BJ (cell line): ENCODE measurements around the gene FABP2. TPM values are rescaled to one million over a fixed set of nuclear protein-coding genes. Genes with fewer than 3 reads are reported as not detected.
"Not testable (repeated sequence)": the region's sequence is repeated elsewhere in the genome, so short reads cannot be mapped to it uniquely, and the experiment has no call there.

ENCODE experiments used
- CTCF ChIA-PET: fragments of 350-600 bp; formaldehyde crosslinking; extraction: SDS; loops from one replicate; lab custom pipeline; 2021; ENCODE audit warnings: antibody characterized with exemption, inconsistent platforms; lab: Yijun Ruan, JAX
- POLR2A ChIA-PET: fragments of 300-600 bp; sonication (Branson Sonifier 250); formaldehyde crosslinking; extraction: SDS; loops from one replicate; lab custom pipeline; 2021; ENCODE audit warnings: antibody characterized with exemption; lab: Charles Lee
- DNase-seq: peaks from one replicate; pipeline ENCODE4 v3.0.0-alpha.2; 2011; ENCODE audit warnings: low read depth
- H3K27me3 ChIP-seq: 2 replicates; pipeline ENCODE4 v1.6.0; 2011; ENCODE audit warnings: low read length; ENCODE audit not compliant: control insufficient read depth, insufficient read depth
- H3K36me3 ChIP-seq: 2 replicates; pipeline ENCODE4 v1.5.1; 2011; ENCODE audit warnings: low read length; ENCODE audit not compliant: control insufficient read depth, insufficient read depth
- H3K4me3 ChIP-seq: 2 replicates; pipeline ENCODE4 v1.5.1; 2011; ENCODE audit warnings: low read depth, mild to moderate bottlenecking, control low read depth, low read length
- polyA minus RNA-seq: library from RNA; depleted of rRNA, polyadenylated mRNA; stranded (reverse); fragments of >200 nt; gene quantifications from 2 replicates; pipeline ENCODE4 v1.2.3, GENCODE V29; 2011; rRNA and poly(A)+ RNA removed
- polyA plus RNA-seq: library from polyadenylated mRNA; depleted of rRNA; stranded (reverse); fragments of >200 nt; gene quantifications from 2 replicates; pipeline ENCODE4 v1.2.3, GENCODE V29; 2011; rRNA removed
- TF ChIP-seq, protein P1 (sequence below): IDR thresholded peaks from 2 replicates; pipeline ENCODE4 v1.5.1; 2011; ENCODE audit warnings: low read depth, mild to moderate bottlenecking, control low read depth, inconsistent platforms, low read length, moderate library complexity; ENCODE audit not compliant: insufficient read depth

FABP2 gene
- polyA plus RNA-seq, result not detected in 2 replicates
- polyA minus RNA-seq, result not detected in 2 replicates

DNA sequence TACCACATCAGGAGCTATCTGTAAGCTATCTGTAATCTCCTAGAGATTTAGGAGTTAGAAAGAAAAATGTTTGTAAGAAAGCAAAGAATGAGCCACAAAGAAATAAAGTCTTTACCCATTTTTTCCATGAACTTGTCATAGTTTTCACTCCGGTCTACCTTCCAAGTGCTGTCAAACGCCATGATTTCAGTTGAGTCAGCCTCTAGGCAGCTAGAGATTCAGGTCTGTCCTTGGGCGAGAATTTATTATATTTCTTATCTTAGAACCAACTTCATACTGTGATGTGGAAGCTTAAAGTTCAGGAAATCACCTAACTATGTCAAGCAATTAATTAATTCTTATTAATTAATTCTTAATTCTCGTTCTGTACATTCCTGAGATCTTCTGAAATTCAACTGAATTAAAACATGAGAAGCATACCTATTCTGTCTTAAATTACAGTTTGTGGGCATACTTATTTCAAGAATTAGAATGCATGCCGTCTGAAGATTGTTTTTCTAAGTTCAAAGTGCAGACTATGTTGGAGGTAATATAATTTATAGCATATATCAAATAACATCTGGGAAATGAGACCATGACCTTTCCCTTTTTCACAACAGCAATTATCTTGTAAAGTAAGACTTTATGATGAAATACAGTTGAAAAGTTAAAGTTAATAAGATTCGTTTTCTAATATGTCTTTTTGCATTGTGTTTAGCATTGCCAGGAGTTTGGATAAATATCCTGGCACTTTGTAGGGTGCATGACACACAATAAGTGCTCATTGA lies at the start of gene FABP2:
TSS of gene FABP2 (minus strand) at position 218 of the 767 bp plus-strand sequence. CDS start at position 182, 36 bp downstream.
- DNase-seq, result no peak
- TF ChIP-seq, protein P1, sequence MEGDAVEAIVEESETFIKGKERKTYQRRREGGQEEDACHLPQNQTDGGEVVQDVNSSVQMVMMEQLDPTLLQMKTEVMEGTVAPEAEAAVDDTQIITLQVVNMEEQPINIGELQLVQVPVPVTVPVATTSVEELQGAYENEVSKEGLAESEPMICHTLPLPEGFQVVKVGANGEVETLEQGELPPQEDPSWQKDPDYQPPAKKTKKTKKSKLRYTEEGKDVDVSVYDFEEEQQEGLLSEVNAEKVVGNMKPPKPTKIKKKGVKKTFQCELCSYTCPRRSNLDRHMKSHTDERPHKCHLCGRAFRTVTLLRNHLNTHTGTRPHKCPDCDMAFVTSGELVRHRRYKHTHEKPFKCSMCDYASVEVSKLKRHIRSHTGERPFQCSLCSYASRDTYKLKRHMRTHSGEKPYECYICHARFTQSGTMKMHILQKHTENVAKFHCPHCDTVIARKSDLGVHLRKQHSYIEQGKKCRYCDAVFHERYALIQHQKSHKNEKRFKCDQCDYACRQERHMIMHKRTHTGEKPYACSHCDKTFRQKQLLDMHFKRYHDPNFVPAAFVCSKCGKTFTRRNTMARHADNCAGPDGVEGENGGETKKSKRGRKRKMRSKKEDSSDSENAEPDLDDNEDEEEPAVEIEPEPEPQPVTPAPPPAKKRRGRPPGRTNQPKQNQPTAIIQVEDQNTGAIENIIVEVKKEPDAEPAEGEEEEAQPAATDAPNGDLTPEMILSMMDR, result no peak
- Histone ChIP-seq H3K27me3 (no peaks in the 10 kb centered on the region), H3K4me3 (no peak within 1 kb of the TSS), H3K36me3 (no peaks in the 10 kb centered on the region)
- ChIA-PET CTCF (interaction anchor here (0.7 kb wide), 1 partner anchor 305 kb away, joined by 3 read pairs; no protein-coding TSS in a partner anchor), POLR2A (no interaction called here)

DNA sequence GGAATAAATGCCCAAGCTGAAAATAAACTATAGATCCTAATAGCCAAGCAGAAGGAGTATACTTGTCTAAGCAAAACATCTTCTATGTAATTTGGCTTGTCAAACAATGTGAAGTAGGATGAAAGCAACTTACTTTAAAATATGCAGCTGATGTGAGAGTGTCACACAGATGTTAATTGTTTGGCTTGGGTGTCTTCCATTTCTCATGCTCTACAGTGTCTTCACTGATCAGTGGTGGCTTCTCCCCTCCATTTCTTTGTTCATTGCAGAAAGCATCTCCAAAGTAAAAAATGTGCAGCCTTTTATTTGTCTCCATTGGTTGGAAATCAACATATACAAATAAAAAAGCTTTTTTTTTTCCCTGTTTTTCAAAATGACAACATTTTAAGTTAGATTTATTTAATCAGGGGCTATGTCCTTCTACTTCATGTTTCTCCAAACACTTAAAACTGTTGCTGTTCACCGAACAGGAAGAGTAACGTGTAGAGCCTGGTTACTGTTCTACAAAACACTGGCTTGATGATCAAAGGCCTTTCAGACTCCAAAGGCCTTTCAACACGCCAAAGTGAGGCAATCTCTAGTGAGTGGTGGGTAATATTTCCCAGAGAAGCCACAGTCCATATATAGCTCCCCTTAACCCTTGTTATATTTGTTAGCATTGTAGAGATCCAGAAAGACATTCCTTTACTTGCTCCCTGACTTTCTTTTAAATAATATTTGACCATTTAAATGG lies 49.2 kb upstream of the FABP2 start:
- CTCF ChIA-PET, DNase-seq, POLR2A ChIA-PET, H3K4me3 ChIP-seq, H3K27me3 ChIP-seq, H3K36me3 ChIP-seq: not testable (repeated sequence)

DNA sequence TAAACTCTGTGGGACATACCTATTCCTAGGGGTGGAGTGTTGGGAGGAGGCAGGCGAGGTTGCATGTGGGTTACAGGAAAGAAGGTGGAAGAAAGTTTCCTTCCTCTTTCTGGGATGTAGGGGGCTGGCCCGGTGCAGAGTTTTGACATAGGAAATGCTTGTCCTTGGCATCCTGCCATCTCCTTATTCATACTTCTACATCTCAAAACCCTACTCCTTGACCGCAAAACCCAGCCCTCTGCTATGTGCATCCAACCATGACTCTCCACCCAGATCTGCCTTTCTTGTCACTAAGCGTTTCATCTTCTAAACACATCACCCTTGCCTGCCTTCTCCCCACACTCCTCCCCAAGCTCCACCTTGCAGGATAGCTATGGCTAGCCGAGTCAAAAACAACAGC lies 48.5 kb upstream of the FABP2 start:
- CTCF ChIA-PET, H3K36me3 ChIP-seq, H3K4me3 ChIP-seq, DNase-seq, POLR2A ChIA-PET, H3K27me3 ChIP-seq: not testable (repeated sequence)

DNA sequence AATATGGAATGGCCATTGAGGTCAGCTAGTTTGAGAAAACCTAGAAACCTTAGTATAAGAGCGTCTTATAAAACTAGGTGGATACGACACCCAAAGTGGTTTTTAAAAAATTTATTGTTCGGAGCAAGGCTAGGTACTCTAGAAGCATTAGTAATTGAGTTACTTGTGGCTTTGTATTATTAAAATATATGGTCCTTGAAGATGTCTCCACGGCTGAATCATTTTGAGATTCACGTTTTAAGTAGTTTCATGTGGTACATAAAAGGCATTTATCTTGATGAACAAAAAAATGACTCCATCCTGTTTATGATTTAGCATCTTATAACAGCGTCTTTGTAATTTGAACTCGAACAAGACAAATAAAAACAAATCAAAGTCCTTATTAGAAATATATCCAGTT lies 44.9 kb upstream of the FABP2 start:
- DNase-seq, H3K36me3 ChIP-seq, H3K27me3 ChIP-seq, H3K4me3 ChIP-seq, CTCF ChIA-PET, POLR2A ChIA-PET: not testable (repeated sequence)

DNA sequence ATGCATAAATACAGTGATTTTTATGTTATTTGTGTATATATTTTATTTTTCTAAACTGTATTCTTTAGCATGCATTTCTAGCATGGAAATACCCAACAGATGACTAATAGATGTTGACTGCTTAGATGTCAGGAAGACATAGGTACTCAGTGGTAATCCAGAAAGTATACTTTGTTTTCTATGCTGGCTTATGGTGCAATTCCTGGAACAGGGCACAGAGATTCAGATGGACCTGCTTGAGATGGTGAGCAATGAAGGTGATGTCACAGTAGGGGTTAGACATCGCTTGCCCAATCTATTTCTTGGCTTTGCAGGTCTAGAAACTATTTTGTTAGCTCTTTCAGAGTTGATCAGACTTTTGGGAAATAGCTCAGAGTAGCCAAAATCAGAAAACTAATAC lies 42.3 kb upstream of the FABP2 start:
- H3K4me3 ChIP-seq, POLR2A ChIA-PET, H3K27me3 ChIP-seq, H3K36me3 ChIP-seq, DNase-seq, CTCF ChIA-PET: not testable (repeated sequence)

DNA sequence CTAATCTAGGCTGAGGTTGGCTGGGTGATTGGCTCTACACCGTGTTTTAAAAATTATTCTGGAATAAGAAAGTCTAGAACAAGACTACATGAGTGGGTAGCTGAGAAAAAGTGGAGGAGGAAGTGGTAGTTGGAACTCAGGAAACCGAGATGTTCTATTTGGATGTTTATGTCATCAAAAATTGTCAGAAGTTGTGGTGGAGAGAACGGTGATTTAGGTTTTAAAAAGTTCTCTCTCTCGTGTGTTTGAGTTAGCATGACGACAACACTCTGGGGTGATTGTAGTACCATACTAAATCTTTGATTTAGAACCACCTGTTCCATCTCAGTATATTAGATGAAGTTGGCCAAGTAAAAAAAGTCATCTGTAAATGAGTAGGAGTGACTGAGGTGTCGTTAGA lies 41.4 kb upstream of the FABP2 start:
- DNase-seq, CTCF ChIA-PET, H3K36me3 ChIP-seq, H3K4me3 ChIP-seq, POLR2A ChIA-PET, H3K27me3 ChIP-seq: not testable (repeated sequence)

DNA sequence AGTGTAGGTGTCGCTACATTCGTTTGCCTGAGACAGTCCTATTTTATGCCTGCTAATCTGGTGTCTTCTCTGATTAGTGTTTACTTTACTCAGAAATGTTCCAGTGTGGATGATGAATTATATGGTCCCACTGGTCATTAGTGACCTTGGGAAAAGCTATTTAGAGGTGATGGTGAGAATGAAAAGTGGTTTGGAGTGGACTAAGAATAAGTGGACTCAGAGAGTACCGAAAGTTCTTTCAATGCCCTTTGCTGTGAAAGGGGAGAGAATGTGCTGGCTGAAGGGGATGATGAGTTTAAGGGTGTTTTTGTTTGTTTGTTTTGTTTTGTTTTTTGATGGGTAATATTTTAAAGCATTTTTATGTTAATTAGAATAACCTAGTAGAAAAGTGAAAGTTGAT lies 40.5 kb upstream of the FABP2 start:
- CTCF ChIA-PET, H3K36me3 ChIP-seq, DNase-seq, H3K27me3 ChIP-seq, H3K4me3 ChIP-seq, POLR2A ChIA-PET: not testable (repeated sequence)

DNA sequence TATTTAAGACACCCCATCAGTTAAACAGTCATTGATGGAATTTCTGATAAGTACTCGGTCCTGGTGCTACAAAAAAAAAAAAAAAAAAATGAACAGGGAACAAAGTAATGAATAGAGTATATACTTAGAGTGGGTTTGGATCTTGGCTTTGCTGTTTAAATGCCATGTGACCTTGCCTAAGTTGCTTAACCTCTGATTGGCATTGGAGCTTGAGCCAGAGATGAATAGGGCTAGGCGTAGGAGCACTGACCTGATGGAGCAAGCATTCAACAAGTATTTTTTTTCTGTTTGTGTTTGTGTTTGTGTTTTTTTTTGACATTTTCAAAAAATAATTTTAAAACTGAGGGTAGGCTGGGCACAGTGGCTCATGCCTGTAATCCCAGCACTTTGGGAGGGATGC lies 37.9 kb upstream of the FABP2 start:
- H3K36me3 ChIP-seq, DNase-seq, H3K4me3 ChIP-seq, CTCF ChIA-PET, H3K27me3 ChIP-seq, POLR2A ChIA-PET: not testable (repeated sequence)

DNA sequence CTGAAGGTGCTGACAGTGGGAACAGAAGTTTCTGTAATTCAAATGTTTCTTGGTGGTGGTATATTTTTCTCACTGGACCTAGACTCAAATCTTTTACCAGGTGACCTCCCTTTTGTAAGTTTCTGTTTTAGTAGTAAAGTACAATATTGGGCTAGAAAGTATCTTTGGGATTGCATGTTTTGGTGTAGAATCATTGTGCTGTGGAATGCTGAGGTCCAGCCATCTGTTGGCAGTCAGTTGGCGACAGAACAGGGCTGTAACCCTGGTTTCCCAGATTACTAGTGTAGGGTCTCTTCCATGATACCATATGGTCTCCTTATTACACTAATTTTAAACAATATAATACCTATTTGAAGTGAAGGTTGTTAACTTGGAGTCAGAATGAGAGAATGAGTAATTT lies 34.9 kb upstream of the FABP2 start:
- POLR2A ChIA-PET, CTCF ChIA-PET, DNase-seq: not testable (repeated sequence)

DNA sequence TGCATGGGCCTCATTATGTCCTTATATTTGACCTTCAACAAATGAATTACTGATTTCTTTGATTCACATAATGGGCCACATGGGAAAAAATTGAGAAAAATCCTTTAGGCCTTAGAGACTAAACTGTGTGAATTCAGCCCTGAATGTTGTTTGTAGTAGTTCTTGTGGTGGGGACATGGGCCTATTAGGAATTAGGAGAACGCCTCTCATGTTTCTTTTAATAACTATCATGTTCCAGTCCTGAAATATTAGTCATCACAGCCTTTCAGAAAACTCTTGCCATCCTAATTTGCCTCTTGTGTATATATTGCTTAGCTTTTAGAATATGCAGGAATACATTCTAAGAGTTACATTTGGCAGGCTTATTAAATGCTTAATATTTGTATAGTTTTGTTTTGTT lies 34.1 kb upstream of the FABP2 start:
- POLR2A ChIA-PET, CTCF ChIA-PET, DNase-seq, H3K36me3 ChIP-seq, H3K4me3 ChIP-seq, H3K27me3 ChIP-seq: not testable (repeated sequence)

More for the DNA sequence above, 34.9 kb upstream of the FABP2 start:
- not testable (repeated sequence) for H3K4me3 ChIP-seq, H3K27me3 ChIP-seq, H3K36me3 ChIP-seq

DNA sequence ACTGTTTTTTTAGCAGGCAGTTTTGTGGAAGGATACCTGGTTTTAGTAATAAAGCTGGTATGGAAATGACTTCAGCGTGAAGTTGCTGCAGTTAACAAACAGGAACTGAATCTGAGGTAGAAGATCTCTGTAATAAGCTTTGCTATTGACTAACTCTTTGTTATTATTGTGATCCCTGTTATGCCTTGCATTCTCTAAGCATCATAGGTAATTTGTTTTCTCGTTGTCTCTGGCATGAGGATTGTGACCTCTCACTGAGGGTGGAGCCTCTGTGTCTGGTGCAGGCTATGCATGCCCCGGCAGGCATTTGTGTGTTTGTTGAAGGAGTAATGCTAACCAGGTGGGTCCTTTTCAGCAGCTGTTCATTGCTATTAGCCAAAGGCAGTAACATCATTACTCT lies 31.4 kb upstream of the FABP2 start:
- DNase-seq, POLR2A ChIA-PET: not testable (repeated sequence)
- CTCF ChIA-PET, result interaction anchor here (0.7 kb wide), 1 partner anchor 1047 kb away, joined by 3 read pairs; no protein-coding TSS in a partner anchor

DNA sequence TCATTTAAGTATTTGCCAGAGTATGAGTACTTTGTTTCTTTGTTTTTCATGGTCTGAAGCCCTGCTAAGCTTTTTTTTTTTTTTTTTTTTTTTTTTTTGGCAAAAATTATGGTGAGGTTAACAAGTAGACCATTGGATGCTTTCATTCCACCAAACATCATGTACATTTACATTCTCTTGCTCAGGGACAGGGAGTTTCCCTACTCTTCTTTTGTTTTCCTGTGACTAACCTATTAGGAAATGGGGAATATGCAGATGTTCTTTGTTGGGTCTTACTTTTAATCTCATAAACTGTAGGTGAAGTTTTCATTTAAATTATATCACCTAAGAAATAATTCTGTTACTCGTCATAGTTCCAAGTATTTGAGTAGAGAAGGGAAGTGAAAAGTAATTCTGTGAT lies 26.2 kb upstream of the FABP2 start:
- H3K27me3 ChIP-seq, H3K4me3 ChIP-seq, POLR2A ChIA-PET, DNase-seq, H3K36me3 ChIP-seq, CTCF ChIA-PET: not testable (repeated sequence)

More for the DNA sequence above, 31.4 kb upstream of the FABP2 start:
- not testable (repeated sequence) for H3K4me3 ChIP-seq, H3K36me3 ChIP-seq, H3K27me3 ChIP-seq
